AG08395 (cell line): ENCODE measurements around the gene MTHFD1L.

ENCODE experiments used
- DNase-seq: peaks from one replicate; pipeline ENCODE4 v3.0.0; 2012; ENCODE audit warnings: mixed read lengths, low spot score

The MTHFD1L gene

DNA sequence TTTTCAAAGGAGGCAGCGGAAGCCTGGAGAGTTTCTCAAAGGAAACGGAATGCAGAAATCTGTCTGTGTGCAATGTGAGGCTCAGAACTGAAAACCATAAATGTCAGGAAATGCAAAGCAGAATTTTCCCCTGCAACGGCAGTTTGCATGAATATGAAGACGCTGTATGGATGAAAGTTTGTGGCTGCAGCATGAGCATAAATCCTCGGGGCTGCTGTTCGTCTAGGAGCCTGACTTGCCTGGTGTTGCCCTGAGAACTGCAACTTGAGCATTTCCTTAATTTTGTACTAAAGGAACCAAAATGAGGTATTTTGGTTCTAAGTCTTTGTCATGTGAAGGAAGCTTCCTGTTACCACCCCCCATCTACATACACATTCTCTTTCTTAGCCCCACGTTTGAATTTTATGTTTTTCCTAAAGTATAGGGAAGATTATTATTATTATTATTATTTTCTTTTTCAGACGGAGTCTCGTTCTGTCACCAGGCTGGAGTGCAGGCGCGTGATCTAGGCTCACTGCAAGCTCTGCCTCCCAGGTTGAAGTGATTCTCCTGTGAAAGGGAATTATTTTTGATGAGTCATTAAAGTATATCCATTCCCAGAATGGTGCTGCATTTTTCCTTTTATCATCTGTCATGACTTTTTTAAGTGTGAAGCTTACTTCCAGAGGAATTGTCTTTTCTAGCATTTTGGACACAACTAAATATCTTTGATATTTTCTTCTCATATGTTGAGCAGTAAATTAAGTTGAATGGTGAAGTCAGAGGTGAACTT lies 33.1 kb downstream of the MTHFD1L start:
- DNase-seq = peak; percentile 7

DNA sequence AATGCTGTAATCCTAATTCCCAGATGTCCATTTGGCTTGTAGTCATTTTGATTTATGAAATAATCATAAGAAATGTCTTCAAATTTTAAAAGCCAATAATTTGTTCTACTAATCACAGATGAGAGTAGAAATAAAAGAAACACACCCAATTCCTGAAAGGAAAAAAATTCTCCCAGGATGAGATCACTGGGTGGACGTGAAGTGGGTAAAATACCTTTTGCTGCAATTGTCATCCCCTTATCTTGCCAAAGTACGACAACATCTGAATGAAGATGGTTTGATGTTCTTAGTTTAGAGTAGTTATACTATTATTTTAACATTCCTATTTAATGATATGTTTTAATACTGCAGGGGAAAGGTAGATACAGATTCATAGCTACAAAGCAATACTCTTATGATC lies 33.7 kb downstream of the MTHFD1L start:
- no peak for DNase-seq

DNA sequence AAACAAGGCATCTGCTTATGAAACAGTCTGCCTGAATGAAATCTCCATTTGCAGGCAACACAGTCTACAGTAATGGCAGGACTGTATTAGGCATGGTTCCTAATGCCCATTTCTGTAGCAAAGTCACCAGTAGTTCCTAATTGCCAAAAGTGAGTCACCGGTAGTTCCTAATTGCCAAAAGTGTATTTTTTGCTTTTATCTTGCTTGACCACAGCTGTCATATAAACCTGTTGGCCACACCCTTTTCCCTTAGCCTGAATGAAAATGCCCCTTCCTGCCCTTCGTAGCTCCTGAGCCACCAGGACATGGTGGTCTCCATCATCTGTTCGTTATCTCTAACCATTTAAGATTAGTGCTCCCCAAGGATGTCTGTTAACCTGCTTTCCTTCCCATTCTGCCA lies 34.5 kb downstream of the MTHFD1L start:
- no peak for DNase-seq

DNA sequence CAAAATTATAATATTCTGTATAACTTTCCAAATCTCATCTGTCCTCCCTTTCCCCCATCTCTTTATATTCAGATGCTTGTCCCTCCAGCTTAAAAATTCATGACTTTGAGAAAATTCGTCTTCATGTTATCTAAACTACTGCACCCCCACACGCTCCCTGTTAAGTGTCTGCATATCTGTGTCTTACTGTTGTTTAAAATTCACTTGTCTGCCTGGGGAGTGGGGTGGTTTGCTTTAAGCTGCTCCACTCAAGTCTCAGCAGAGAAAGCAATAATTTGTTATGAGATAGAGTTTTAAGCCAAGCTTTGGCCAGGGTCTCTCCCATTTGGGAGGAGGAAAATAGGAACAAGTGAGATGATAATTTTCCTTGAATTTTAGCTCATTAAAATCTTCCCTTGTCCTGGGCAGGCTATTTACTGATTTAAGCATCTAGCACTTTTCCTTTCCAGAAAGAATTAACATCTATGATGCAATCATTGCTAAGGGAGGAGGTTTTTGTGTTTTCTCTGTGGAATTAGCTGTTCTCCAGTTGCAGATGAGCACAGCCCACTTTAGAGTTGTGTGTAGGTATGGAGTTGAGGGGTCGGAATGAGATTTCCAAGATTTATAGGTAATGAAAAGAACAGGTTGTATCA lies 36.8 kb downstream of the MTHFD1L start:
- DNase-seq = no peak

DNA sequence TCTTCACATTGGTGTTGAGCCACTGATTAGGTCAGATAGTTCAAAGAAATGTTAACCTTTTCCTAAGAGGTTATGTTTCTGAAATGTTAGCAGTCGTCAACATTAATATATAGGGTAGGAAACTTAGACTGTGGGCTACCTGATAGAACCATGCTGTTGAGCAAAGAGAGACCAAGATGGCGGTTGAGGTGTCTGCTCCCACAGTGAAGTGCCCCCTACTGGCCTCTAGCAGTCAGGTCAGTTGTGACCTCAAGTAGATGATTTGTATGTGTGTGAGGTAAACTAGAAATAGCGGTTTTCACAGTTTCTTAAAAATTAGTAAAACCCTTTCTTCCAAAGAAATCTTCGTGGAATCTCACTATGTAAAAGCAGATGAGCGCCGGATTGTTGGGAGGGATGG lies 40.3 kb downstream of the MTHFD1L start:
- DNase-seq = no peak

DNA sequence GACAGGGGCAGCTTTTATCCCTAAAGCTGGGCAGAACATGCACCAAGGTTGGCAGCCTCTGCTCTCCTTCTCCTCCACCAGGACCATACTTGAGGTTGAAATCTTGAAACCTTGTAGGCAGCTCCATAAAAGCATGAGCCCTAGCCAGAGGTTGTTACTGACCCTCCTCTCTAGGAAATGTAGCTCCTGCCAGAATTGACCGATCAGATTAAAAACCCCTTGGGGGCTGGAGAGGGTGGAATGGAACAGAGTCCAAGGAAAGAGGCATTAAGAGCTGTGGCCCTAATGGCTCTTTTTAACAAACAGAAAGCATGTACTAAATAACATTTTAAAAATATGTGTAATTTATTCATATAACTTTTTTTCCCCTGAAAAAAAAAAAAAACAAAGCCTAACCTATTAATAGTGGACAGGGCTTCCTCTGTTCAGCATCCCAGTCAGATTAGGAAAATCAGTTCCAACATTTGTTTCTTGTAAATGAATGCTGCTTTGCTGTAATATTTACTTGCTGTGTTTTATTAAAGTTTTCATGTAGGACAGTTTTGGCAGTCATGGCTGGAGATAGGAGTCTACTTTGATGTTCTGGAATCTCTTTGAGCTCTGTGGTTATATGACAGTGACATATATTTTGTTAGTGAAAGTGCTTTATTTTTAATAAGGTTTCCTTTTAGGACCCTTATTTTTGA lies 41.3 kb downstream of the MTHFD1L start:
- DNase-seq = no peak

DNA sequence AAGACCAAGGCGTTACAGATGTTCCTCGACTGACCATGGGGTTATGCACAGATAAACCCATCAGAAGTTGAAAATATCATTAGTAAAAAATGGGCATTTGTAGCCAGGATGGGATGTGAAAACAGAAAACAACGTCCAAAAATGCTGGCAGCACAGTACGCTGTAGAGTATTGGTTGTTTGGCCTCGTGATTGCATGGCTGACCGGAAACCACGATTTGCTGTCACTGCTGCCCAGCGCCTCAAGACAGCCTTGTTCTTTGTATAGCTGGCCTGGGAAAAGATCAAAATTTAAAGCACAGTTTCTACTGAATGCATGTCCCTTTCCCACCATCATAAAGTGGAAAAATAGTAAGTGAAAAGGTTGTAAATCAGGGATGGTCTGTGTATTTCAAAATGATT lies 41.9 kb downstream of the MTHFD1L start:
- no peak for DNase-seq

DNA sequence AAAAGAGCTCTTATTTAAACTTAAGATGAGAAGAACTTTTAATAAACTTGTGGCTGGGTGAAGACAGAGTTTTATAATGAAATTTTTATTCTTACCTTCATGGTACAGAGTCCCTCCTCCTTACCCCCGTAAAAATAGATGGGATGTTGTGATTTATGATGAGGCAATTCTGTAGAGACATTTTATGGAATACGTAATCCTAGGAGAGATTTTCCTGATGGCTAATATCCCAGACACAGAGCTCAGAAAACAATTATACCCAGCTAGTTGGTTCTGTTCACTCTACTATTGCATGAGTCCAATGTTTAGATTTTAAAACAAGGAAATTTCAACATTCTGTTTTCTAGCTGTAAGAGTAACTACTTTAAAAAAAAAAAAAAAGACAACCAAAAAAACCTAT lies 43.4 kb downstream of the MTHFD1L start:
- no peak for DNase-seq

DNA sequence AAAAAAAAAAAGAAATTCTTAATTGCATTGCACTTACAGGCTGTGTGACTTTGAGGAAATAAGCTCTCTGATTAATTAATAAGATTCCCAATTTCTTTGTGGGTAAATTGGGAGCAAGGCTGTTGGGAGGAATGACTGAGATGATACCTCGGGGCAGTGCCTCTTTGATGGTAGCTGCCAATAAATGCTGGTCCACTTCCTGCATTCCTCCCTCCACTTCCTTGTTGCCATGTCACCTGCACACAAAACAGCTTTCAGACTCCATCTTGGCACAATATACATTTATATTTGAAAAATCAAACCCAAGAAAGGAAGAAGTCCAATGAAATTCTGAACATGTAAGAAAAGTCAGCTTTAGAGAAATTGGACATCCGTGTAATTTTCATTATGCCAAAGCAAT lies 45.1 kb downstream of the MTHFD1L start:
- no peak for DNase-seq

DNA sequence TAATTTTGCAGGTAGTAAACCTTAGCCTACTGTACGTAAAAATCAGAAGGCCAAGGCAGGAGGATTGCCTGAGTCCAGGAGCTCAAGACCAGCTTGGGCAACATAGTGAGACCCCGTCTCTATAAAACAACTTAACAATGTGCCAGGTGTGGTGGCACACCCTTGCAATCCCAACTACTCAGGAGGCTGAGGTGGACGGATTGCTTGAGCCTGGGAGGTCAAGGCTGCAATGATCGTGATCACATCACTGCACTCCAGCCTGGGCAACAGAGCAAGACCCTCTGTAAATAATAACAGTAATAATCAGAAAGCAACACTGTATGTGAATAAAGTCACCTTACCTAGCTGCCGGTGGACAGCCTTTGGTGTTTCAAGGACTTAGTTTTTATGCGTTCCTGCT lies 48.9 kb downstream of the MTHFD1L start:
- DNase-seq = no peak

DNA sequence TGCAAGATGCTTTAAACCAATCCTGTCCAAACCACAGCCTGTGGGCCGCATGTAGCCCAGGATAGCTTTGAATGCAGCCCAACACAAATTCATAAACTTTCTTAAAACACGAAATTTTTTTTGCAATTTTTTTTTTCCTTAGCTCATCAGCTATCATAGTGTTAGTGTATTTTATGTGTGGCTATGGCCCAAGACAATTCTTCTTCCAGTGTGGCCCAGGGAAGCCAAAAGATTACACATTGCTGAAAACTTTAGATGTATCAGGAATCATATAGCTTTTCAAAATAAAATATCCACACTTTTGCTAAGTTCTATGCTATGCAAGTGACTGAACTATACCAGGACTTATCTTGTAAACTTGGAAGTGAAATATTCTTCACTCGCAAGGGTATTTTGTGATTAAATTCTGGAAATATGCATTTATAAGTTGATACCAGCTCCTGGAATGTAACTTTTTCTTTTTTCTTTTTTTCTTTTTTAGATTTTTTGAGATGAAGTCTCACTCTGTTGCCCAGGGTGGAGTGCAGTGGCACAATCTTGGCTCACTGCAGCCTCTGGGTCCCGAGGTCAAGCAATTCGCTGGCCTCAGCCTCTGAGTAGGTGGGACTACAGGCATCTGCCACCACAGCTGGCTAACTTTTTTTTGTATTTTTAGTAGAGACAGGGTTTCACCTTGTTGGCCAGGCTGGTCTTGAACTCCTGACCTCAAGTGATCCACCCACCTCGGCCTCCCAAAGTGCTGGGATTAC lies 49.8 kb downstream of the MTHFD1L start:
- DNase-seq = no peak

DNA sequence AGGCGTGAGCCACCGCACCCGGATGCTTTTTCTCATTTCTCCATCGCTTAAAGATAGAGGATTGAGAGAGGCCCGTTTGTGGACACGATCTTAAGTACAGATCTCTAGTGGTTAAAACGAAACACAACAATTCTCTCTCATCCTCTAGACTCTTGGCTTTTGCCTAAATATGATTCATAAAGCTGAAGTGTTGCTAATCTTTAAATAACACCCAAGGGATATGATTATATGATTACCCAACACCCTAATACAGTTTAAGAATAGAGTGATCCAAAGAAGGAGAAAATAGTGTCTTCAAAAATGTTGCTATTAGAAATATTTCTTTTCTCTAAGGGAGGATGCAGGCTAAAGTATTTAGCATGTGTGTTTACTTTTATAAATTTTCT lies 50.4 kb downstream of the MTHFD1L start:
- peak; percentile 10 for DNase-seq

DNA sequence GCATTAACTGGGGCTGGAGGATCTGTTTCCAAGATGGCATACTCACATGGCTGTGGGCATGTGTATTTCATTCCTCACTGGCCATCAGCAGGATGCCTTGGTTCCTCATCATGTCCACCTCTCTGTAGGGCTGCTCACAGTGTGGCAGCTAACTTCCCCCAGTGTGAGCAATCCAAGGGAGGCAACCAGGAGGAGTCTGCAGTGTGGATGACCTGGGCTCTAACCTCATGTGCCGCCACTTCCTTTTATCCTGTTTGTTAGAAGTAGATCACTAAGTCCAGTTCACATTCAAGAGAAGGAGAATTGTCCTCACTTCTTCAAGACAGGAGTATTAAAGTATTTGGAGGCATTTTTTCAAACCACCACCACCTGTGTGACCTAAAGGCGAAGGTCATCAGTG lies 54.4 kb downstream of the MTHFD1L start:
- no peak for DNase-seq

DNA sequence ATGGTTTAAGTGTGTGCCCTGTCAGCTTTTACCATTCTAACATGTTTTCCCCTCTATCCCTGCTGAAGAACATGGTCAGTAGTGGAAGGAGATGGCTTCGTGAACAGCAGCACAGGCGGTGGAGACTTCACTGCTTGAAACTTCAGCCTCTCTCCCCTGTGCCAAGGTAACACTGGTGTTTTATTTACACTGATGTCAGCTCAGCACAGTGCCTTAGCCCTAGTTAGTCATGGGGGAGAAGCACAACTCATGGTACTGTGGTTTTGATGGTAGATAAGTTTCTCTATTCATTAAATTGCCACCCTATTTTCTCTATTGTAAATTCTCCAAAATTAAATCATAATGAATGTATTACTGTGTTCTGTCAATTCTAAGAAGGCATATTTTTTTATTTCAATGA lies 56.6 kb downstream of the MTHFD1L start:
- no peak for DNase-seq

DNA sequence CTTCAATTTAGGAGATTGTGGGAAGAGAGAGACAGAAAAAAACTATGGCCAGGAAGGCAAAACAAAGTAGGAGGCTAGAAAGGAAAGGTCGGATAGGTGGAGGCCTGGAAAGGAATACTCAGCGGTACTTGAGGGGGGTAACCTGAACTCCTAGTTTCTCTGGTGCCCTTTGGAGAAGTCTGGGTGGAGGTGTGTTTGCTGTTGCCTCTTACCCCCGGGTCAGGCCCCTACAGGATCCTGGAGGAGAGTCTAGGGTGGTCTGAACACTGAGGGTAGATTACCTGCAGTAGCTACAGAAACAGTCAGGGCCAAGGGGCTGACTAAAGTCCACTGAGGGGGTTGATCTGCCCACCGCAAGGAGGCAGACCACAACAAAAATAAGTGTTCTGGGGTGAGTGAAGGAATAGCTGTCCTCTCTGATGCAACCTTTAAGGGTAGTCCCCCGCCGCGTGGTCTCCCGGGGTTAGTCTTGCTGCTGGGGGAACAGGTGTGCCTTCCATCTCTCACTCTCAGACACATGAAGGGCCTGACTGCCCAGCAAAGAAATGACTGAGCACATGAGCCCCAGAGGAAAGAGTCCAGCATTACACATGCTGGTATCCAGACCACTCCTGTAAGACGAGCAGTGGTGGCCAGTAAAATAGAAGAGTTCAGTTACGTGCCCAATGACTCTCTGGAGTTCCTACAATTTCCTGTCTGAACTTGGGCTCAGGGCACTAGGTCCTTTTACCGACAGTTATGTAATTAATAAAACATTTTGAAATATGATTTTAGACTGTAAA lies 59.5 kb downstream of the MTHFD1L start:
- peak; percentile 47 for DNase-seq

DNA sequence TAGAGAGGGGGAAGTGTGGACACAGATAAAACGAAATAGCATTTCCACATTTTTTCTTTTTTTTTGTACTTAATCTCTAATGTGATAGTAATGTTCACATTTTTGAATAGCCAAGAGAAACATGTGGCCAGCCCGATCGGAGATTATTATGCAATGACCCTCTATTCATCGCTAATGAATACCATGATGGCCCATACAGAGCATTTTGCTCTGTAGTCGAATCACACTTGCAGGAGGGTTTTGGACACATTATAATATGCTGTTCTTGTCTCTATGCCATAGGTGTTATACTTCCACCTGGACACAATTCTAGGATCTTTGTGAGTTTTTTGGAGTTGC lies 60.1 kb downstream of the MTHFD1L start:
- peak; percentile 25 for DNase-seq

DNA sequence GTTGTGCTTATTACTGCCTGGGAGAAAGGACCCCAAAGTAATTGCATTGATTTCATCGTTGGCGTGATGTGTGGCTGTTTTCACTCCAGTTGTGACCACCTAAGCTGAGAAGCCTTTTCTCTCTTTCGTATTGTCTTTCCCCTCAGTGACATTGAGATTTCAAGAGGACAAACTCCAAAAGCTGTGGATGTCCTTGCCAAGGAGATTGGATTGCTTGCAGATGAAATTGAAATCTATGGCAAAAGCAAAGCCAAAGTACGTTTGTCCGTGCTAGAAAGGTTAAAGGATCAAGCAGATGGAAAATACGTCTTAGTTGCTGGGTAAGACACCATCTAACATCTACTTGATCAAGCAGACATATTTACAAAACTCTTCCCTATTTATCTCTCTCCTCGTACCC lies 60.5 kb downstream of the MTHFD1L start:
- no peak for DNase-seq

DNA sequence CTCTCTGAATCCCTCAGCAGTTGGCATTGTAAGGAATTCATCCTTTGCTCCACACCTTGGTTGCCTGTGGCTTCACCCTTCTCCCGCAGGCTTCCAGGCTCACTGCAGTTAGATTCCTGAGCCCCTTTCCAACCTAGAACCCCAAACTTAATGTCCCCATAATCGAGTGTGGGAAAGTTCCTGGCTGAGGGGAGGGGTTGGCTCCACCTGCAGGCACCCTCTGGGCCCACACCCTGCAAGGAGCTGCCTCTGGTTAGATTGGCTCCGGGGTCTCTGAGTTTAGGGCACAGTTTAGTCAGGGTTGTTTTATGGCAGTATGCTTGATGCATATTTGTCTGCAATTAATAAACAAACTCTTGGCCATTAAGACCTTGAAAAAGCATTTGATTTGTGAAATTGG lies 63.4 kb downstream of the MTHFD1L start:
- no peak for DNase-seq

DNA sequence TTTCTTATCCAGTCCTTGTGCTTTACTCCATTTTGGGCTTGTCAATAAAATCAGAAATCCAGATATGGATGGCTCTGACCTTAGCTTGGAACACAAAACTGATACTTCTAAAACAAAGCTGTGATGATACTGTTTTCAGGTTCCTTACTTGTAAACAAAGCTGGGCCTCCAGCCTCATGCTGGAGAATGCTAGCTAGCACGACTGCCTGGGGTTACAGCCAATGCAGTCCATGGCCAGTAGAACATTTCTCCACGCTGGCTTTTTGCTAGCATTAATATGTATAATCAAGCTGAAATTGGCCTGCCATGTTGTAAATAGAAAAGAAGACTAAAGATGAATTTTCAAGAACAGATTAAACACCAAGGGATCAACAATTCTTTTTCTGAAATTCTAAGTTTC lies 63.9 kb downstream of the MTHFD1L start:
- DNase-seq = no peak

DNA sequence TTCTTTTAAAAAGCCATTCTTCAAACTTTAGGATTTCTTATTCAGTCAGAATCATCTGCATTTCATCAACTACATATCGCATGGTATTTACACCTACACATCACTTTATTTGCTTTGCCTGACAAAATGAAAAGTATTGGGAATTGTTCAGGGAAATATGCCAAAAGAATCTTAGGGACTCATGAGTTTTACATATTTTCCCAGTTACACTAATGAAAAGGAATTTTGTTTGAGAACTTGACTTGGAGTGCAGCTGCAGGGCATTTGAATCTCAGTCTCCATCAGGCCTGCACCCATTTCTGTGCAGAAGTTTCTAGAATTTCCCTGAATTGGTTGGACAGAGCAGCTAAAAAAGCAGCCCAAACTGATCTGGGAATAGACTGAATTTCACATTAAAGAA lies 65.3 kb downstream of the MTHFD1L start:
- DNase-seq = peak; percentile 60

DNA sequence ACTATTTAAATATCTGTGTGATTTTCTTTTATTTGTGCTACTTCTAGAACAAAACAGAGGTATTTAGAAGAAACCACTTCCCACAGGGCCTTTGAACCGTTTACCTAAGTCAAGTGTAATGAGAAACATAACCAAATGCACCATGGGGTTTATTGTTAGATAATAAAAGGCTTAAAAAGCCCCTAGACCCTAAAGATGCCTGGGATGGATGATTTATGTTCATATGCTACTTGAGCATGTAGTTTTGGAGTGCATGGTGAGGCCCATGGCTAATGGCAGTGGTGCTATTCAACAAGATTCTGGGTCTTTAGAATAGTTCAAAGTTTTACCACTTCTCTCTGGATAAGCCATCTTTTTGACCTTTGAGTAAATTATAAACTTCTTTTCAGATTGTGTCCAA lies 65.9 kb downstream of the MTHFD1L start:
- DNase-seq = no peak

DNA sequence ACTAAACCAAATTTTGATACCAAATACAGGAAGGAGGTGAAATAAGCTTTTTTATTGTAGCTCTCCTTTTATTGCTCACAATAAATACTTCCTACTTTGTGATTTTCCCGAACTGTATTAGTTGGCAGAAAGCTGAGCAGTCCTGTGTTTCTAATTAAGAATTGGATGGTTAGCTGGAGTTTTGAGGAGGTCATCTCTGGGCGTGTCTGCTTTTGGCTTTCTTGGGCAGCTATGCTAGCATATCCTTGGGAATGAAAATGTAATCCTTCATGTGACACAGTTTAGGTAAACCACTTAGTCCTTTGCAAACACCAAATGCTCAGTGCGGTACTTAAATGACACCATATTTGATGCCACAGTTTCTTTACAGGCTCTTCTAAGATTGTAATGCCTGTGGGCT lies 67.5 kb downstream of the MTHFD1L start:
- DNase-seq = peak; percentile 83
